GM23248 (cell line): ENCODE measurements around the gene SREK1. TPM values are rescaled to one million over a fixed set of nuclear protein-coding genes. Genes with fewer than 3 reads are reported as not detected.

Experiments used
- DNase-seq: peaks from one replicate; pipeline ENCODE4 v3.0.0-alpha.2; 2015
- H2AFZ ChIP-seq: fragments of 200-600 bp; sonication (generic); 2 replicates; pipeline ENCODE4 v1.6.1; 2016; ENCODE audit warnings: antibody characterized with exemption
- H3F3A ChIP-seq: fragments of 200-600 bp; sonication (generic); 2 replicates; pipeline ENCODE4 v1.6.1; 2016; ENCODE audit warnings: mild to moderate bottlenecking, antibody characterized with exemption, mixed run types; ENCODE audit not compliant: insufficient read depth
- H3K27ac ChIP-seq: fragments of 200-600 bp; sonication (generic); 2 replicates; pipeline ENCODE4 v1.5.1; 2016; ENCODE audit warnings: mild to moderate bottlenecking
- H3K27me3 ChIP-seq: fragments of 200-600 bp; sonication (generic); replicated peaks from 2 replicates; pipeline ENCODE4 v1.6.1; 2016; ENCODE audit warnings: mild to moderate bottlenecking; ENCODE audit not compliant: insufficient read depth
- H3K36me3 ChIP-seq: fragments of 200-600 bp; sonication (generic); 2 replicates; pipeline ENCODE4 v1.6.1; 2016; ENCODE audit warnings: low read depth, mild to moderate bottlenecking
- H3K4me1 ChIP-seq: fragments of 200-600 bp; sonication (generic); 2 replicates; pipeline ENCODE4 v1.6.1; 2016; ENCODE audit warnings: mild to moderate bottlenecking; ENCODE audit not compliant: insufficient read depth
- H3K4me2 ChIP-seq: fragments of 200-600 bp; sonication (generic); one replicate; pipeline ENCODE4 v1.6.1; 2016; ENCODE audit warnings: mild to moderate bottlenecking; ENCODE audit not compliant: unreplicated experiment
- H3K4me3 ChIP-seq: fragments of 200-600 bp; sonication (generic); 2 replicates; pipeline ENCODE4 v1.5.1; 2016; ENCODE audit warnings: mild to moderate bottlenecking
- H3K79me2 ChIP-seq: fragments of 200-600 bp; sonication (generic); 2 replicates; pipeline ENCODE4 v1.6.1; 2016; ENCODE audit warnings: mild to moderate bottlenecking; ENCODE audit not compliant: insufficient read depth
- H3K9ac ChIP-seq: fragments of 200-600 bp; sonication (generic); 2 replicates; pipeline ENCODE4 v1.6.1; 2016; ENCODE audit warnings: mild to moderate bottlenecking
- H3K9me2 ChIP-seq: fragments of 200-600 bp; sonication (generic); 2 replicates; pipeline ENCODE4 v1.6.1; 2016; ENCODE audit warnings: mixed run types, mild to moderate bottlenecking, moderate library complexity; ENCODE audit not compliant: insufficient read depth
- H3K9me3 ChIP-seq: fragments of 200-600 bp; sonication (generic); one replicate; pipeline ENCODE4 v1.6.1; 2017; ENCODE audit warnings: low read depth
- H4K20me1 ChIP-seq: fragments of 200-600 bp; sonication (generic); 2 replicates; pipeline ENCODE4 v1.6.0; 2016; ENCODE audit not compliant: insufficient read depth
- EZH2 ChIP-seq: fragments of 200-600 bp; sonication (generic); IDR thresholded peaks from 2 replicates; pipeline ENCODE4 v1.6.1; 2018; ENCODE audit warnings: antibody characterized with exemption, mild to moderate bottlenecking; ENCODE audit not compliant: insufficient read depth, poor library complexity, severe bottlenecking
- EZH2phosphoT487 ChIP-seq: fragments of 200-600 bp; sonication (generic); IDR thresholded peaks from 2 replicates; pipeline ENCODE4 v1.6.1; 2018; ENCODE audit warnings: antibody characterized with exemption, moderate library complexity, mild to moderate bottlenecking, low read depth; ENCODE audit not compliant: insufficient read depth
- WGBS, 2 experiments: methylation state at CpG; one replicate each; pipeline ENCODE4 v1.1.6; 2015 to 2017; ENCODE audit warnings: low lambda C conversion rate in 2 of 2, low coverage in 1 of 2; ENCODE audit errors: missing lambda C conversion rate in 2 of 2; 5-methylcytosine and 5-hydroxymethylcytosine counted together
- in situ Hi-C: fragments of 300-500 bp; cut with MboI; formaldehyde crosslinking; loops from 2 replicates; pipeline ENCODE4 v1.15.0; 2020
- polyA plus RNA-seq: library from polyadenylated mRNA; unstranded; fragments of >200 nt; fragmentation: Nextera tagmentation; extraction: Ambion mirVana; gene quantifications from 2 replicates; pipeline ENCODE4 v1.2.1, GENCODE V29; 2016
- total RNA-seq: library from RNA; depleted of rRNA; stranded (reverse); fragments of >200 nt; shearing (Covaris generic); gene quantifications from 2 replicates; pipeline ENCODE4 v1.2.3, GENCODE V29; 2014

The SREK1 gene
- total and polyA plus RNA-seq, 2 experiments from 2014 or later, result 32.2 to 45.5 TPM

- H3K4me1 ChIP-seq, result peaks cover 29% of the 10 kb centered on the region
- H3K9ac ChIP-seq, result no peak overlapping the region
- no peak overlapping the region for H3K4me3 ChIP-seq
- H4K20me1 ChIP-seq, result peaks cover 20% of the 10 kb centered on the region
- no peaks in the 10 kb centered on the region for H3K9me2 ChIP-seq
- DNase-seq, result no peak
- no peaks in the 10 kb centered on the region for H3K9me3 ChIP-seq
- H2AFZ ChIP-seq, result no peak overlapping the region
- peaks cover 16% of the 10 kb centered on the region for H3F3A ChIP-seq
- no peaks in the 10 kb centered on the region for H3K27me3 ChIP-seq
- WGBS, 2 experiments, result 83 to 84% methylated on average over 3 of the region's 3 CpGs
- in situ Hi-C loops, result no loop called here
- TF ChIP-seq EZH2phosphoT487 (no peak), EZH2 (no peak)
- no peak overlapping the region for H3K4me2 ChIP-seq
- H3K79me2 ChIP-seq, result peaks cover 100% of the 10 kb centered on the region
- no peak overlapping the region for H3K27ac ChIP-seq
- H3K36me3 ChIP-seq, result 0 out of 2 replicates have a peak, but pooled peaks cover 3% of the 10 kb centered on the region
Observed at GRCh38 chr5:66149950-66150349, 5.8 kb downstream of the SREK1 start.

DNA sequence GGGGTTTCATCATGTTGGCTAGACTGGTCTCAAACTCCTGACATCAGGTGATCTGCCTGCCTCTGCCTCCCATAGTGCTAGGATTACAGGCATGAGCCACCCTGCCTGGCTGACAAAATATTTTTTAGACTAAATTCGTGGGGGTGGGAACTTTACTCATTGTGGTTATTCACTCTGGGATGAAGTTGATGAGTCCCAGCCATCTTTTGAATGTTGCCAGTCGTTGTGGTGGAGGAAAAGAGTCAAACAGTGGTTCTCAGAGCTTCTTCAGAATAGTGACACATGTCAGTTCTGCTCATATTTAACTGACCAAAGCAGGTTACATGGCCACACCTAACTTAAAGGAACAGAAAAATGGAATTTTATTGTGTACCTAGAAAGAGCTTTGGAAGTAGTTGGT, 6.9 kb downstream of the SREK1 start:
- H3K27ac ChIP-seq, result no peak overlapping the region
- H3K36me3 ChIP-seq, result peaks cover 7% of the 10 kb centered on the region; the same call in 1 of the 2 replicates
- in situ Hi-C loops, result no loop called here
- H3K4me3 ChIP-seq, result no peak overlapping the region
- peak; percentile 36 for DNase-seq
- H3K4me2 ChIP-seq, result no peak overlapping the region
- no peak overlapping the region for H2AFZ ChIP-seq
- H4K20me1 ChIP-seq, result peaks cover 20% of the 10 kb centered on the region
- H3K79me2 ChIP-seq, result peaks cover 100% of the 10 kb centered on the region
- peaks cover 5% of the 10 kb centered on the region; the same call in 1 of the 2 replicates for H3F3A ChIP-seq
- no peaks in the 10 kb centered on the region for H3K9me2 ChIP-seq
- H3K9me3 ChIP-seq, result no peaks in the 10 kb centered on the region
- H3K27me3 ChIP-seq, result no peaks in the 10 kb centered on the region
- 73 to 76% methylated on average over 2 of the region's 2 CpGs for WGBS, 2 experiments
- no peak overlapping the region for H3K9ac ChIP-seq
- no peak for TF ChIP-seq EZH2
- no peak for TF ChIP-seq EZH2phosphoT487
- peaks cover 29% of the 10 kb centered on the region for H3K4me1 ChIP-seq

DNA sequence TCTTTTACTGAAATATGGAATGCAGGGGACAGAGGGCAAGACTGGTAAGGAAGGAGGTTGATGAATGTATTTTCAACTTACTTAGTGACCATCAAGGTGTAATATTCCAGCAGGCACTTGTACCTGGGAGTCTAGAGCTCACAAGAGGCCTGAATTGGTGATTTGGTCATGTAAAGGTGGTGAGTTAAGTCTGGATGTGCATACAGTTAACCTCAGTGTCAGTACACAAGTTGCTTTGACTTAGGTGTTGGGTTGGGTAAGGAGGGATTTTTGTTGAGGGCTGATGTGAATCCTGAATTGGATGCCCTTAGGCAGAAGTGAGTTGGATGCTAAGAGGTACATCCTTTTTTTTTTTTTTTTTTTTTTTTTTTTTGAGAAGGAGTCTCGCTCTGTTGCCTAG, 7.4 kb downstream of the SREK1 start:
- no peaks in the 10 kb centered on the region for H3K9me2 ChIP-seq
- DNase-seq, result no peak
- no peak overlapping the region for H3K4me3 ChIP-seq
- H3K9me3 ChIP-seq, result no peaks in the 10 kb centered on the region
- no peak overlapping the region for H3K4me2 ChIP-seq
- no peak overlapping the region for H3K27ac ChIP-seq
- in situ Hi-C loops, result no loop called here
- H2AFZ ChIP-seq, result no peak overlapping the region
- peaks cover 100% of the 10 kb centered on the region for H3K79me2 ChIP-seq
- WGBS, 2 experiments, result 94% methylated on average over 1 of the region's 1 CpG; no CpG with 5 or more reads in 1 of the 2 experiments
- H3K9ac ChIP-seq, result no peak overlapping the region
- peaks cover under 1% of the 10 kb centered on the region; the same call in 1 of the 2 replicates for H3F3A ChIP-seq
- H4K20me1 ChIP-seq, result peaks cover 20% of the 10 kb centered on the region
- no peak for TF ChIP-seq EZH2phosphoT487
- no peak for TF ChIP-seq EZH2
- H3K27me3 ChIP-seq, result no peaks in the 10 kb centered on the region
- H3K4me1 ChIP-seq, result peaks cover 24% of the 10 kb centered on the region
- H3K36me3 ChIP-seq, result peaks cover 12% of the 10 kb centered on the region; the same call in 1 of the 2 replicates

DNA sequence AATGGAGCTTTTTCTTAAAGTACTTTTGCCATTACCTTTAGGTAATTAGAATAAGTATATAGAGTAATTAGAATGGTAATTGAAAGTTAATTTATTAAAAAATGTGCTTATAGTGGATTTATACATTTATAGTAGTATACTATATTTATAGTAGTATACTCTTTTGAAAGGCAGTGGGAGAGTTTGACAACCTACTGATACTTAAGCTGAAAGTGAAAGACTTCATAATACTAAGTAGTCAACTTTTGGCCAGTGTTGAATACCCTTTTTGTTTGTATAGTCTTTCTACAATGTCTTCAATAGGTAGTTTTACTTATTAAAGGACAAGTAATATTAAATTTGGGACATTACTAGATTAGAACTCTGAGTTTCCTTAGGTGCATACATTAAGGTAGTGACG, 12.9 kb downstream of the SREK1 start:
- no peaks in the 10 kb centered on the region for H3K9me2 ChIP-seq
- no peak overlapping the region for H3K27ac ChIP-seq
- no peaks in the 10 kb centered on the region for H3K9me3 ChIP-seq
- in situ Hi-C loops, result no loop called here
- H3K4me3 ChIP-seq, result no peak overlapping the region
- H3K4me2 ChIP-seq, result no peak overlapping the region
- H3K27me3 ChIP-seq, result no peaks in the 10 kb centered on the region
- H3K79me2 ChIP-seq, result peaks cover 99% of the 10 kb centered on the region
- H3F3A ChIP-seq, result no peaks in the 10 kb centered on the region
- no peak overlapping the region for H2AFZ ChIP-seq
- no peak overlapping the region for H3K9ac ChIP-seq
- H4K20me1 ChIP-seq, result peaks cover 3% of the 10 kb centered on the region; the same call in 1 of the 2 replicates
- TF ChIP-seq EZH2phosphoT487 (no peak), EZH2 (no peak)
- DNase-seq, result no peak
- 64 to 72% methylated on average over 1 of the region's 1 CpG for WGBS, 2 experiments
- H3K4me1 ChIP-seq, result no peaks in the 10 kb centered on the region
- peaks cover 42% of the 10 kb centered on the region for H3K36me3 ChIP-seq

GRCh38 chr5:66161356-66161755, 17.3 kb downstream of the SREK1 start:
- H3K4me2 ChIP-seq, result no peak overlapping the region
- H4K20me1 ChIP-seq, result no peaks in the 10 kb centered on the region
- peaks cover 69% of the 10 kb centered on the region for H3K36me3 ChIP-seq
- H3F3A ChIP-seq, result peaks cover 20% of the 10 kb centered on the region
- H3K27ac ChIP-seq, result no peak overlapping the region
- peaks cover 82% of the 10 kb centered on the region for H3K79me2 ChIP-seq
- TF ChIP-seq EZH2phosphoT487 (no peak), EZH2 (no peak)
- H2AFZ ChIP-seq, result no peak overlapping the region
- peaks cover 16% of the 10 kb centered on the region for H3K4me1 ChIP-seq
- no peak for DNase-seq
- H3K4me3 ChIP-seq, result no peak overlapping the region
- no peaks in the 10 kb centered on the region for H3K9me2 ChIP-seq
- H3K9me3 ChIP-seq, result no peaks in the 10 kb centered on the region
- no peak overlapping the region for H3K9ac ChIP-seq
- WGBS, 2 experiments, result 90 to 93% methylated on average over 5 of the region's 5 CpGs
- no peaks in the 10 kb centered on the region for H3K27me3 ChIP-seq
- in situ Hi-C loops, result no loop called here
